ENCODE results near the gene ALKAL2. TPM values are rescaled to one million over a fixed set of nuclear protein-coding genes. Genes with fewer than 3 reads are reported as not detected.

The ALKAL2 gene
- total and polyA plus RNA-seq, 2 of the 13 experiments (the other 11 are each of a cell fraction or from before 2014, with no cell fraction given): 0.22 to 1.7 TPM

- TF ChIP-seq MAFG (CRISPR knock-in tag; IDR thresholded peaks at IDR 0.05): no peak
- no peak; the same call in 1 of the 2 replicates for TF ChIP-seq NFATC3 (CRISPR knock-in tag; IDR thresholded peaks at IDR 0.05)
- TF ChIP-seq, protein P1, sequence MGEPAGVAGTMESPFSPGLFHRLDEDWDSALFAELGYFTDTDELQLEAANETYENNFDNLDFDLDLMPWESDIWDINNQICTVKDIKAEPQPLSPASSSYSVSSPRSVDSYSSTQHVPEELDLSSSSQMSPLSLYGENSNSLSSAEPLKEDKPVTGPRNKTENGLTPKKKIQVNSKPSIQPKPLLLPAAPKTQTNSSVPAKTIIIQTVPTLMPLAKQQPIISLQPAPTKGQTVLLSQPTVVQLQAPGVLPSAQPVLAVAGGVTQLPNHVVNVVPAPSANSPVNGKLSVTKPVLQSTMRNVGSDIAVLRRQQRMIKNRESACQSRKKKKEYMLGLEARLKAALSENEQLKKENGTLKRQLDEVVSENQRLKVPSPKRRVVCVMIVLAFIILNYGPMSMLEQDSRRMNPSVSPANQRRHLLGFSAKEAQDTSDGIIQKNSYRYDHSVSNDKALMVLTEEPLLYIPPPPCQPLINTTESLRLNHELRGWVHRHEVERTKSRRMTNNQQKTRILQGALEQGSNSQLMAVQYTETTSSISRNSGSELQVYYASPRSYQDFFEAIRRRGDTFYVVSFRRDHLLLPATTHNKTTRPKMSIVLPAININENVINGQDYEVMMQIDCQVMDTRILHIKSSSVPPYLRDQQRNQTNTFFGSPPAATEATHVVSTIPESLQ (CRISPR knock-in tag; conservative IDR thresholded peaks at IDR 0.05): no peak
- TF ChIP-seq KLF11 (CRISPR knock-in tag; IDR thresholded peaks at IDR 0.05): 0 out of 2 replicates have a peak, but pooled peaks have one; percentile 10
- TF ChIP-seq ZKSCAN1 (IDR thresholded peaks at IDR 0.05; ENCODE audit: low read length): no peak
- TF ChIP-seq TBL1XR1 (IDR thresholded peaks at IDR 0.05; ENCODE audit: borderline replicate concordance, low read length, partially characterized antibody): peak; percentile 66
- TF ChIP-seq, protein P2, sequence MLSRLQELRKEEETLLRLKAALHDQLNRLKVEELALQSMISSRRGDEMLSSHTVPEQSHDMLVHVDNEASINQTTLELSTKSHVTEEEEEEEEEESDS (CRISPR knock-in tag; IDR thresholded peaks at IDR 0.05; ENCODE audit: borderline replicate concordance): no peak
- TF ChIP-seq SMAD9 (CRISPR knock-in tag; IDR thresholded peaks at IDR 0.05): 0 out of 2 replicates have a peak, but pooled peaks have one; percentile 26
- TF ChIP-seq, protein P3, sequence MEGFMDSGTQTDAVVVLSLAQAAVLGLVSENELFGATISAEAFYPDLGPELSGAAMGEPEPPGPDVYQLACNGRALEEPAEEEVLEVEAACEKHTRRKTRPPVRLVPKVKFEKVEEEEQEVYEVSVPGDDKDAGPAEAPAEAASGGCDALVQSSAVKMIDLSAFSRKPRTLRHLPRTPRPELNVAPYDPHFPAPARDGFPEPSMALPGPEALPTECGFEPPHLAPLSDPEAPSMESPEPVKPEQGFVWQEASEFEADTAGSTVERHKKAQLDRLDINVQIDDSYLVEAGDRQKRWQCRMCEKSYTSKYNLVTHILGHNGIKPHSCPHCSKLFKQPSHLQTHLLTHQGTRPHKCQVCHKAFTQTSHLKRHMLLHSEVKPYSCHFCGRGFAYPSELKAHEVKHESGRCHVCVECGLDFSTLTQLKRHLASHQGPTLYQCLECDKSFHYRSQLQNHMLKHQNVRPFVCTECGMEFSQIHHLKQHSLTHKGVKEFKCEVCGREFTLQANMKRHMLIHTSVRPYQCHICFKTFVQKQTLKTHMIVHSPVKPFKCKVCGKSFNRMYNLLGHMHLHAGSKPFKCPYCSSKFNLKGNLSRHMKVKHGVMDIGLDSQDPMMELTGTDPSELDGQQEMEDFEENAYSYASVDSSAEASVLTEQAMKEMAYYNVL (CRISPR knock-in tag; IDR thresholded peaks at IDR 0.05; ENCODE audit: borderline replicate concordance): peak; percentile 86; the same call in 1 of the 2 replicates
- no peak for TF ChIP-seq XBP1 (CRISPR knock-in tag; IDR thresholded peaks at IDR 0.05)
- no peak for TF ChIP-seq BCL6 (CRISPR knock-in tag; IDR thresholded peaks at IDR 0.05)
- TF ChIP-seq, protein P4, sequence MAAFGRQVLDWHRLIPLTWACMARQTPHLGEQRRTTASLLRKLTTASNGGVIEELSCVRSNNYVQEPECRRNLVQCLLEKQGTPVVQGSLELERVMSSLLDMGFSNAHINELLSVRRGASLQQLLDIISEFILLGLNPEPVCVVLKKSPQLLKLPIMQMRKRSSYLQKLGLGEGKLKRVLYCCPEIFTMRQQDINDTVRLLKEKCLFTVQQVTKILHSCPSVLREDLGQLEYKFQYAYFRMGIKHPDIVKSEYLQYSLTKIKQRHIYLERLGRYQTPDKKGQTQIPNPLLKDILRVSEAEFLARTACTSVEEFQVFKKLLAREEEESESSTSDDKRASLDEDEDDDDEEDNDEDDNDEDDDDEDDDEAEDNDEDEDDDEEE (CRISPR knock-in tag; IDR thresholded peaks at IDR 0.05): peak; percentile 35; the same call in 1 of the 2 replicates
- TF ChIP-seq ZNF687 (CRISPR knock-in tag; IDR thresholded peaks at IDR 0.05): peak; percentile 96
- TF ChIP-seq, protein P5, sequence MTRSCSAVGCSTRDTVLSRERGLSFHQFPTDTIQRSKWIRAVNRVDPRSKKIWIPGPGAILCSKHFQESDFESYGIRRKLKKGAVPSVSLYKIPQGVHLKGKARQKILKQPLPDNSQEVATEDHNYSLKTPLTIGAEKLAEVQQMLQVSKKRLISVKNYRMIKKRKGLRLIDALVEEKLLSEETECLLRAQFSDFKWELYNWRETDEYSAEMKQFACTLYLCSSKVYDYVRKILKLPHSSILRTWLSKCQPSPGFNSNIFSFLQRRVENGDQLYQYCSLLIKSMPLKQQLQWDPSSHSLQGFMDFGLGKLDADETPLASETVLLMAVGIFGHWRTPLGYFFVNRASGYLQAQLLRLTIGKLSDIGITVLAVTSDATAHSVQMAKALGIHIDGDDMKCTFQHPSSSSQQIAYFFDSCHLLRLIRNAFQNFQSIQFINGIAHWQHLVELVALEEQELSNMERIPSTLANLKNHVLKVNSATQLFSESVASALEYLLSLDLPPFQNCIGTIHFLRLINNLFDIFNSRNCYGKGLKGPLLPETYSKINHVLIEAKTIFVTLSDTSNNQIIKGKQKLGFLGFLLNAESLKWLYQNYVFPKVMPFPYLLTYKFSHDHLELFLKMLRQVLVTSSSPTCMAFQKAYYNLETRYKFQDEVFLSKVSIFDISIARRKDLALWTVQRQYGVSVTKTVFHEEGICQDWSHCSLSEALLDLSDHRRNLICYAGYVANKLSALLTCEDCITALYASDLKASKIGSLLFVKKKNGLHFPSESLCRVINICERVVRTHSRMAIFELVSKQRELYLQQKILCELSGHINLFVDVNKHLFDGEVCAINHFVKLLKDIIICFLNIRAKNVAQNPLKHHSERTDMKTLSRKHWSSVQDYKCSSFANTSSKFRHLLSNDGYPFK (CRISPR knock-in tag; IDR thresholded peaks at IDR 0.05; ENCODE audit: borderline replicate concordance): peak; percentile 81
- TF ChIP-seq ZNF549 (CRISPR knock-in tag; IDR thresholded peaks at IDR 0.05): no peak
Observed at GRCh38 chr2:264493-265468, 23.1 kb downstream of the ALKAL2 start, which contains the start of gene ACP1 (continued).

Data from HepG2 (cell line).